Calu3 (cell line): Measurements from ENCODE around the gene OR51F1. TPM values are rescaled to one million over a fixed set of nuclear protein-coding genes. Genes with fewer than 3 reads are reported as not detected.

Experiments
- BruUV-seq: library from RNA; stranded (reverse); fragments of 400-500 nt; replicated peaks from 2 replicates; lab custom pipeline; 2021; lab: Mats Ljungman, UMichigan
- CTCF ChIA-PET: fragments of 300-600 bp; sonication (Branson Sonifier 250); formaldehyde crosslinking; loops from one replicate; lab custom pipeline; 2022; ENCODE audit warnings: antibody characterized with exemption; lab: Charles Lee
- DNase-seq: peaks from one replicate; pipeline ENCODE4 v3.0.0; 2022
- H3K27ac Mint-ChIP-seq: one replicate; pipeline ENCODE4 v1.8.0; 2022; ENCODE audit warnings: mixed read lengths; ENCODE audit not compliant: unreplicated experiment
- H3K27me3 Mint-ChIP-seq: one replicate; pipeline ENCODE4 v1.8.0; 2022; ENCODE audit warnings: mixed read lengths; ENCODE audit not compliant: unreplicated experiment
- H3K36me3 Mint-ChIP-seq: one replicate; pipeline ENCODE4 v1.8.0; 2022; ENCODE audit warnings: mild to moderate bottlenecking, moderate library complexity, mixed read lengths; ENCODE audit not compliant: insufficient read depth, unreplicated experiment
- H3K4me1 Mint-ChIP-seq: one replicate; pipeline ENCODE4 v1.8.0; 2022; ENCODE audit warnings: mild to moderate bottlenecking, low read depth, mixed read lengths; ENCODE audit not compliant: unreplicated experiment
- H3K4me3 Mint-ChIP-seq: one replicate; pipeline ENCODE4 v1.8.0; 2022; ENCODE audit warnings: mild to moderate bottlenecking, low read depth, moderate library complexity, mixed read lengths; ENCODE audit not compliant: unreplicated experiment
- H3K9me3 Mint-ChIP-seq: one replicate; pipeline ENCODE4 v1.8.0; 2022; ENCODE audit warnings: low read depth, mixed read lengths; ENCODE audit not compliant: unreplicated experiment
- CTCF ChIP-seq: fragments of 200-600 bp; IDR thresholded peaks from one replicate; pipeline ENCODE4 v1.8.0; 2022; ENCODE audit warnings: antibody characterized with exemption; ENCODE audit not compliant: unreplicated experiment
- intact Hi-C: fragments of 100-400 bp; cut with micrococcal nuclease; formaldehyde crosslinking; loops from one replicate; pipeline ENCODE4 v1.10.0; 2022; ENCODE audit not compliant: unreplicated experiment
- total RNA-seq: library from RNA; stranded (reverse); gene quantifications from 2 replicates; pipeline ENCODE4 v1.2.3, GENCODE V29; 2022

OR51F1 gene
- total RNA-seq, 1 experiment from 2014 or later, result not detected

GRCh38 chr11:4766420-4767043 is 3.2 kb downstream of the OR51F1 start:
- no TSS peak for BruUV-seq
- Mint-ChIP-seq H3K9me3 (peaks cover 4% of the 10 kb centered on the region), H3K4me1 (no peaks in the 10 kb centered on the region), H3K4me3 (no peak overlapping the region), H3K27ac (no peak overlapping the region), H3K27me3 (no peaks in the 10 kb centered on the region), H3K36me3 (no peaks in the 10 kb centered on the region)
- no peak for DNase-seq
- TF ChIP-seq CTCF, result no peak
- intact Hi-C loops, result no loop called here
- CTCF ChIA-PET, result no interaction called here

GRCh38 chr11:4763096-4763495 is 6.6 kb downstream of the OR51F1 start:
- Mint-ChIP-seq H3K9me3 (peaks cover 2% of the 10 kb centered on the region), H3K36me3 (no peaks in the 10 kb centered on the region), H3K27me3 (no peaks in the 10 kb centered on the region), H3K4me1 (no peaks in the 10 kb centered on the region), H3K27ac (no peak overlapping the region), H3K4me3 (no peak overlapping the region)
- no TSS peak for BruUV-seq
- TF ChIP-seq CTCF, result no peak
- intact Hi-C loops, result no loop called here
- CTCF ChIA-PET, result no interaction called here
- DNase-seq, result no peak

- H3K9me3 Mint-ChIP-seq, result no peaks in the 10 kb centered on the region
- H3K27me3 Mint-ChIP-seq, result no peaks in the 10 kb centered on the region
- no peak overlapping the region for H3K27ac Mint-ChIP-seq
- no peaks in the 10 kb centered on the region for H3K4me1 Mint-ChIP-seq
- H3K36me3 Mint-ChIP-seq, result no peaks in the 10 kb centered on the region
- no peak for DNase-seq
- H3K4me3 Mint-ChIP-seq, result no peak overlapping the region
- BruUV-seq, result no TSS peak
- TF ChIP-seq CTCF, result no peak
- intact Hi-C loops, result no loop called here
- CTCF ChIA-PET, result no interaction called here
These were observed 18.5 kb downstream of the OR51F1 start for GRCh38 chr11:4751201-4751600.

- Mint-ChIP-seq H3K9me3 (no peaks in the 10 kb centered on the region), H3K36me3 (no peaks in the 10 kb centered on the region), H3K27ac (no peak overlapping the region), H3K27me3 (no peaks in the 10 kb centered on the region), H3K4me3 (no peak overlapping the region), H3K4me1 (no peaks in the 10 kb centered on the region)
- DNase-seq, result no peak
- BruUV-seq, result no TSS peak
- TF ChIP-seq CTCF, result no peak
- CTCF ChIA-PET, result no interaction called here
- intact Hi-C loops, result no loop called here
These were observed 21.3 kb downstream of the OR51F1 start for GRCh38 chr11:4748438-4748837.
